Kidney epithelial cell (primary cell): ENCODE measurements around the gene DUSP3. TPM values are rescaled to one million over a fixed set of nuclear protein-coding genes. Genes with fewer than 3 reads are reported as not detected.

Experiments used
- DNase-seq: peaks from one replicate; pipeline ENCODE4 v3.0.0-alpha.2; 2010; ENCODE audit warnings: low read depth
- H3K27me3 ChIP-seq: 2 replicates; pipeline ENCODE4 v1.6.0; 2011; ENCODE audit warnings: low read length; ENCODE audit not compliant: control insufficient read depth, insufficient read depth
- H3K36me3 ChIP-seq: 2 replicates; pipeline ENCODE4 v1.5.1; 2011; ENCODE audit warnings: low read length; ENCODE audit not compliant: control insufficient read depth, insufficient read depth
- H3K4me3 ChIP-seq: 2 replicates; pipeline ENCODE4 v1.5.1; 2011; ENCODE audit warnings: low read depth, mild to moderate bottlenecking, control low read depth, low read length
- total RNA-seq: library from RNA; depleted of rRNA; stranded (reverse); fragments of >200 nt; gene quantifications from 2 replicates; pipeline ENCODE4 v1.2.3, GENCODE V29; 2015
- TF ChIP-seq, protein P1 (sequence below): IDR thresholded peaks from 2 replicates; pipeline ENCODE4 v1.5.1; 2011; ENCODE audit warnings: mild to moderate bottlenecking, moderate library complexity, low read length, control low read depth, inconsistent platforms; ENCODE audit not compliant: insufficient read depth, poor library complexity, severe bottlenecking

DUSP3 gene
- total RNA-seq, 1 donor from 2014 or later: 117 TPM

DNA sequence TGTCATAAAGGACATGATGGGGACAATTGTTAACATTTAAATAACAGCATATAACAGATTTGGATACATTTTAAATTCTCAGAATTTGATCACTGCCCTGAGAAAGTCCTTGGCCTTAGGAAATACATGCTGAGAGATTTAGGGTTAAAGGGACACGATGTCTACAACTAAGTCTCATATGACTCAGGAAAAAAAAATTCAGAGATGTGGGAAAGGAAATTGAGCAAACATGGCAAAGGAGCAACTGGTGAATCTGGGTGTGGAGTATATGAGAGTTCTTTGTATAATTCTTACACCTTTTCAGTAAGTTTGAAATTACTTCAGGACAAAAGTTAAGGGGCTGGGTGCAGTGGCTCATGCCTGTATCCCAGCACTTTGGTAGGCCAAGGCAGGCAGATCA is 35.9 kb upstream of the DUSP3 start:
- peak; percentile 37 for DNase-seq
- Histone ChIP-seq H3K36me3 (peaks cover 3% of the 10 kb centered on the region), H3K4me3 (no peak overlapping the region)

DNA sequence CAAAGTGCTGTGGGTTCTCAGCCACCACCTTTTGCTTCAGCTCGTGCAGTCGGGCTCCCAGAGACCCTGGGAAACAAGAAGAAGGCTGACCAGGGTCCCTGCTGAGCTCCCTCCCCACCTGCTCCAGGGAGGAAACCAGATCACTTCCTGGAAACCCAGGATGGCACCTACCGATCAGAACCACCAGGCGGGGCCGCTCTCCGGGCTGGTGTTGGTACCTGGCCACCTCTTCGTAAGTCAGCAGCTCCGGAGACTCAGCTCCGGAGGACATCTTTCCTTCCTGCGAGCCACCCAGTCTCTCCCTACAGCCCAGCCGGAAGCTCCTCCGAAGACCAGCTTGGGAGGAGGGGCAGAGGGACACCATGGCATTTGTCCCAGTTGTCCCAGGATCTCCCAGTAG is 35.2 kb upstream of the DUSP3 start:
- TF ChIP-seq, protein P1, sequence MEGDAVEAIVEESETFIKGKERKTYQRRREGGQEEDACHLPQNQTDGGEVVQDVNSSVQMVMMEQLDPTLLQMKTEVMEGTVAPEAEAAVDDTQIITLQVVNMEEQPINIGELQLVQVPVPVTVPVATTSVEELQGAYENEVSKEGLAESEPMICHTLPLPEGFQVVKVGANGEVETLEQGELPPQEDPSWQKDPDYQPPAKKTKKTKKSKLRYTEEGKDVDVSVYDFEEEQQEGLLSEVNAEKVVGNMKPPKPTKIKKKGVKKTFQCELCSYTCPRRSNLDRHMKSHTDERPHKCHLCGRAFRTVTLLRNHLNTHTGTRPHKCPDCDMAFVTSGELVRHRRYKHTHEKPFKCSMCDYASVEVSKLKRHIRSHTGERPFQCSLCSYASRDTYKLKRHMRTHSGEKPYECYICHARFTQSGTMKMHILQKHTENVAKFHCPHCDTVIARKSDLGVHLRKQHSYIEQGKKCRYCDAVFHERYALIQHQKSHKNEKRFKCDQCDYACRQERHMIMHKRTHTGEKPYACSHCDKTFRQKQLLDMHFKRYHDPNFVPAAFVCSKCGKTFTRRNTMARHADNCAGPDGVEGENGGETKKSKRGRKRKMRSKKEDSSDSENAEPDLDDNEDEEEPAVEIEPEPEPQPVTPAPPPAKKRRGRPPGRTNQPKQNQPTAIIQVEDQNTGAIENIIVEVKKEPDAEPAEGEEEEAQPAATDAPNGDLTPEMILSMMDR: no peak
- Histone ChIP-seq H3K4me3 (no peak overlapping the region), H3K36me3 (peaks cover 3% of the 10 kb centered on the region), H3K27me3 (no peaks in the 10 kb centered on the region)
- no peak for DNase-seq

More for the DNA sequence above, 35.9 kb upstream of the DUSP3 start:
- H3K27me3 ChIP-seq: no peaks in the 10 kb centered on the region
- TF ChIP-seq, protein P1: no peak

DNA sequence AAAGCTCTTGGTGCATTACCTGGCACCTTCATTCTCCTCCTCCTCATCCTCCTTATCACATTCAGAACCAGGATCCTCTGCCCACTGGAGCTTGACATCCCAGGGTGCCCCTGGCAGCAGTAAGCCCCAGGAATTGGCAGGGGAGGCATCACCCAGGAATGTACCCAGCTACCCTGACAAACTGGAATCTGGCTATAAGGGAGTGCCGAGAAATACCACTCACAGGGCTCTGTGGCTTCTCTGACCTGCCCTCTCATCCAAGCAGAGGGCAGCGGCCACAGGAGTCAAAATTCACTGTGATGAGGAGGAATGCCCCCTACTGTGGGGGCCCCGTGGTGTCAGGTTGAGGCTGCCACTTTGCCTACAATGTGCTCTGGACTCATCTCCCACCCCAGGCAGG is 34.6 kb upstream of the DUSP3 start:
- TF ChIP-seq, protein P1: no peak
- H3K36me3 ChIP-seq: peaks cover 3% of the 10 kb centered on the region
- H3K4me3 ChIP-seq: no peak overlapping the region
- H3K27me3 ChIP-seq: no peaks in the 10 kb centered on the region
- DNase-seq: no peak

DNA sequence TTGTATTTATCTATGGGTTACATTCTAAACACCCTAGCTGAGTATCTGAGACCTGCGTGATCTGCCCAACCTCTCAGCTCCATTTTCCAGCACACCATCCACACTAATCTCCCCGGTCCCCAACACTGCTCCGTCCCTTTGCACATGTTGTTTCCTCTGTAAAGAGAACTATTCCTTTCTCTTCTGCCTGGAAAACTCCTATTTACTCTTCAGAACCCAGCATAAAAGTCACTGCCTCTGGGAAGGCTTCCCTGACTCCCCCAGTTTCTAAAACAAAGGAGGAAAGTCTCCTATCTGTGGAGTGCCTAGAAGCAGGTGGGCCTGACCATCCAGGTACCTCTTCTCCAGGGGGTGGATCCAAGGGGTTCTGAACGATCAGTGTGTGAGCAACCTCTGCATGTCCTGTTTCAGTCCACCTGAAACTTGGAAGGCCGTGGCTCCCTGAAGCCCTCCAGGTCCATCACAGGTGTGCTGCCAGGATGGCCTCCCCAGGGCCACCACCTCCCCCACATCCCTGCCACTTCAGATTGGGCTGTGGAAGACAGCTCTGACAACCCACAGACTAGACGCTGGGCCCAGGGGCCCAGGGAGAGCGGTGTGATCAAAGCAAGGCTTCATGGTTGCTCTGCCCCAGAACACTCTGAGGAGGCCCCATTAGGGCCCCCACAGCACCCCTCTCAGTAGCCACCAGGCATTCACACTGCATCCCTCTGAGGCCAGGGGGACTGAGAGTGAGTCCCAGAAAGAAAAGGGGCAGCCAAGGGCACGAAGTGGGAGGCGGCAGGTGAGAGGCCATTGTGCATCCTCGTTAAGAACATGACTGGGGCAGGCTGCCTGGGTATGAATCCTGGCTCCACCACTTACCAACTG is 33.9 kb upstream of the DUSP3 start:
- TF ChIP-seq, protein P1: no peak
- Histone ChIP-seq H3K4me3 (no peak overlapping the region), H3K27me3 (no peaks in the 10 kb centered on the region), H3K36me3 (peaks cover 2% of the 10 kb centered on the region)
- DNase-seq: no peak

DNA sequence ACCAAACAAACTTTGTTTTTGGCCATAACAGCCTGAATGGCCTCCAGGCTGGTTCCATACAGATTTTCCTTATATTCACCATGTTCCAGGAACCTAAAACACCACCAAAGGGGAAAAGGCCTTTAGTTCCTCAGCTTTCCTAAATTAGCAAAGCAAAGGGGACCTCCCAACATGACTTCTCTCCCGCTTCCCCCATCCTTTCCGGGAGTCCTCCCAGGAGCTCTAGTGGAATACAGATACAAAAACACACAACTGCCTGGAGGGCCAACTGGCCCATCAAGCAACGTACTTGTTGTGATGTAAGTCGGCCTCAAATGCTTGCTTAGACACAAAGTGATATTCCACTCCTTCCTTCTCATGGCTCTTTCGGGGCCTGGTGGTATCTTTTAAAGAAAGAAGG is 32.0 kb upstream of the DUSP3 start:
- Histone ChIP-seq H3K27me3 (no peaks in the 10 kb centered on the region), H3K36me3 (peaks cover 2% of the 10 kb centered on the region), H3K4me3 (no peak overlapping the region)
- TF ChIP-seq, protein P1: no peak
- no peak for DNase-seq
